DMS79 treated with DMSO at 0.1 percent for 48 hours (cell line): ENCODE results near the gene VPS52.
"Not testable (repeated sequence)": the region's sequence is repeated elsewhere in the genome, so short reads cannot be mapped to it uniquely, and the experiment has no call there.

ENCODE experiments used
- DNase-seq: peaks from one replicate; lab custom pipeline; 2025; lab: John Stamatoyannopoulos, UW

Gene VPS52

GRCh38 chr6:33305052-33305451 lies 33.4 kb upstream of the VPS52 start:
- no peak for DNase-seq

- DNase-seq = no peak
Observed at GRCh38 chr6:33304216-33304615, 32.5 kb upstream of the VPS52 start.

- no peak for DNase-seq
Observed at GRCh38 chr6:33301877-33302276, 30.2 kb upstream of the VPS52 start.

GRCh38 chr6:33299237-33299944 lies 27.7 kb upstream of the VPS52 start:
- peak; percentile 83 for DNase-seq

GRCh38 chr6:33298773-33299236 lies 27.1 kb upstream of the VPS52 start, which contains the start of gene RGL2:
RGL2 (minus strand) TSS chr6:33298942; CDS start chr6:33298610, 332 bp downstream.
- DNase-seq = peak; percentile 44

GRCh38 chr6:33297956-33298772 lies 26.5 kb upstream of the VPS52 start:
- DNase-seq = peak; percentile 16

- no peak for DNase-seq
Observed at GRCh38 chr6:33297406-33297955, 25.8 kb upstream of the VPS52 start.

- DNase-seq = no peak
Observed at GRCh38 chr6:33296797-33297405, 25.2 kb upstream of the VPS52 start.

GRCh38 chr6:33295621-33296369 lies 24.1 kb upstream of the VPS52 start:
- no peak for DNase-seq

GRCh38 chr6:33294086-33294823 lies 22.6 kb upstream of the VPS52 start:
- DNase-seq = no peak

- DNase-seq = no peak
Observed at GRCh38 chr6:33292996-33293682, 21.5 kb upstream of the VPS52 start.

GRCh38 chr6:33290459-33290858 lies 18.8 kb upstream of the VPS52 start:
- DNase-seq = no peak

- no peak for DNase-seq
Observed at GRCh38 chr6:33289784-33290315, 18.2 kb upstream of the VPS52 start.

GRCh38 chr6:33288921-33289783 lies 17.5 kb upstream of the VPS52 start, which contains the start of the genes PFDN6 and WDR46:
PFDN6 (plus strand) TSS chr6:33289601; CDS start chr6:33289857, 256 bp downstream.
WDR46 (minus strand) TSS chr6:33289239; CDS start chr6:33289170, 69 bp downstream.
- DNase-seq = peak; percentile 94

- DNase-seq = no peak
Observed at GRCh38 chr6:33288141-33288920, 16.7 kb upstream of the VPS52 start.

- no peak for DNase-seq
Observed at GRCh38 chr6:33286946-33287914, 15.6 kb upstream of the VPS52 start.

- DNase-seq = not testable (repeated sequence)
Observed at GRCh38 chr6:33285214-33285613, 13.5 kb upstream of the VPS52 start.
